Tibial artery (tissue), 4 donors: ENCODE results near the gene PEX14.

Experiments used
- DNase-seq, 2 donors: peaks; one replicate each; pipeline ENCODE4 v3.0.0-alpha.2; 2019
- H3K27ac ChIP-seq, 2 donors: fragments of 200-600 bp; sonication (generic) in 1 of 2; 1 replicate in 1 of 2; 2 replicates in 1 of 2; pipeline ENCODE4 v1.5.1; 2018 to 2019; ENCODE audit warnings: mild to moderate bottlenecking in 1 of 2
- H3K27me3 ChIP-seq, 2 donors: fragments of 200-600 bp; sonication (generic) in 1 of 2; one replicate each; pipeline versions ENCODE4 v1.5.1 to v1.6.0; 2016 to 2019
- H3K36me3 ChIP-seq, 3 donors: fragments of 200-600 bp; sonication (generic) in 2 of 3; one replicate each; pipeline ENCODE4 v1.5.1; 2016 to 2019; ENCODE audit warnings: mild to moderate bottlenecking in 2 of 3
- H3K4me1 ChIP-seq, 4 donors: fragments of 200-600 bp; sonication (generic) in 2 of 4; 1 replicate in 3 of 4; 2 replicates in 1 of 4; pipeline ENCODE4 v1.5.1; 2016 to 2019
- H3K4me3 ChIP-seq, 2 donors: fragments of 200-600 bp; sonication (generic) in 1 of 2; 1 replicate in 1 of 2; 2 replicates in 1 of 2; pipeline ENCODE4 v1.5.1; 2018 to 2019; ENCODE audit warnings: mild to moderate bottlenecking in 2 of 2
- H3K9me3 ChIP-seq, 3 donors: fragments of 200-600 bp; sonication (generic) in 1 of 3; one replicate each; pipeline ENCODE4 v1.5.1; 2016 to 2019
- intact Hi-C: fragments of 100-400 bp; cut with DNase I; formaldehyde crosslinking; loops from one replicate; pipeline ENCODE4 v1.15.0; 2023; ENCODE audit warnings: low total_unique reads
- TF ChIP-seq, protein P1 (sequence below), 2 experiments: fragments of 200-600 bp in 1 of 2; fragments of 450-650 bp in 1 of 2; IDR thresholded peaks; one replicate each; pipeline ENCODE4 v1.5.1; 2017 to 2019; ENCODE audit warnings: antibody characterized with exemption in 2 of 2, mild to moderate bottlenecking in 1 of 2, moderate library complexity in 1 of 2

PEX14 gene

DNA sequence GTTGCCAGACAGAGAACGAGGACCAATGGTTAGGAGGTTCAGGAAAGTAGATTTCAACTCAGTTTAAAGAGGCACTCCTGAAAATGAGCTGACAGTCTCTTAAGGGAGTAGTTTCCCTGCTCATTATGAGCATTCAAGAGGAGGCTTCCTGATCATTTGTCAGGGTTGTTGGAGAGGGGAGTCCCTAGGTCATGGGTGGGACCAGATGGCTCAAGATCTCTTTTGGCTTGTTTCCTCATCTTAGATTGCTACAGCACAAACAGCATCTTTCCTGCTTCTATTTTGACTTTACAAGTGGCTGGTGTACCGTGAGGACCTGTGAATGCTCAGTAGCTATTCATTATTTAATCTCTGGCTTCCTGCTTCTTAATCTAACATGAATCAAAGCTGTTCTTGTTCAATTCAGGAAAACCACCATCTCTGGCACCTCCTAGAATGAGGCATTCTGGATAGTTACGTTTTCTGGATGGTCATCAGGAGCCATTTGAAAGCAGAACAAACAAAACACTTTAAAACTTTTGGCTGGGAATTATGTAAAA, 47.6 kb downstream of the PEX14 start:
- TF ChIP-seq, protein P1, sequence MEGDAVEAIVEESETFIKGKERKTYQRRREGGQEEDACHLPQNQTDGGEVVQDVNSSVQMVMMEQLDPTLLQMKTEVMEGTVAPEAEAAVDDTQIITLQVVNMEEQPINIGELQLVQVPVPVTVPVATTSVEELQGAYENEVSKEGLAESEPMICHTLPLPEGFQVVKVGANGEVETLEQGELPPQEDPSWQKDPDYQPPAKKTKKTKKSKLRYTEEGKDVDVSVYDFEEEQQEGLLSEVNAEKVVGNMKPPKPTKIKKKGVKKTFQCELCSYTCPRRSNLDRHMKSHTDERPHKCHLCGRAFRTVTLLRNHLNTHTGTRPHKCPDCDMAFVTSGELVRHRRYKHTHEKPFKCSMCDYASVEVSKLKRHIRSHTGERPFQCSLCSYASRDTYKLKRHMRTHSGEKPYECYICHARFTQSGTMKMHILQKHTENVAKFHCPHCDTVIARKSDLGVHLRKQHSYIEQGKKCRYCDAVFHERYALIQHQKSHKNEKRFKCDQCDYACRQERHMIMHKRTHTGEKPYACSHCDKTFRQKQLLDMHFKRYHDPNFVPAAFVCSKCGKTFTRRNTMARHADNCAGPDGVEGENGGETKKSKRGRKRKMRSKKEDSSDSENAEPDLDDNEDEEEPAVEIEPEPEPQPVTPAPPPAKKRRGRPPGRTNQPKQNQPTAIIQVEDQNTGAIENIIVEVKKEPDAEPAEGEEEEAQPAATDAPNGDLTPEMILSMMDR (IDR thresholded peaks at IDR 0.05): no peak
- intact Hi-C loops: no loop called here
- Histone ChIP-seq H3K27ac (no peak overlapping the region), H3K27me3 (no peaks in the 10 kb centered on the region), H3K4me1 (peaks cover 0 to 6% (median 2%) of the 10 kb centered on the region in 4 donors), H3K9me3 (no peaks in the 10 kb centered on the region), H3K4me3 (no peak overlapping the region), H3K36me3 (no peaks in the 10 kb centered on the region)
- no peak for DNase-seq

DNA sequence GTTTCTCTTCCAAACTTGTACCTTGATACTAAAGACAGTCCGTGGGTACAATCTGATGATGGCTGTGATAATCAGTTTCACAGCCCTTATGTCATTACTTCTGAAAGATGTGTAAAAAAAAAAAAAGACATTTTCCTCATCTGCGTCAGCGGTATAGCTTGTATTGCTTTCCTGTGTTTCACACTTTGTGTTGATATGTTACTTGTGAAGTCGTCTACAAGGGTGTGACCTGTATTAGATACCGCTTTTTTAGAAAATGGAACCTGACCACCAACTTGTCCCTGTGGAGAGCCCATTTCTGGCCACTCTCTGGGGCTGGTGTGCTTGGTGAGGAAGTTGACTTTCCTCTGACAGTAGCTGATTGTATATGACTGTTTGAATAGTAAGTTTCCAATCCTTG, 50.5 kb downstream of the PEX14 start:
- intact Hi-C loops: no loop called here
- H3K4me3 ChIP-seq: no peak overlapping the region
- no peaks in the 10 kb centered on the region for H3K27me3 ChIP-seq
- H3K9me3 ChIP-seq: no peaks in the 10 kb centered on the region
- H3K4me1 ChIP-seq: peaks cover 0 to 31% (median 15%) of the 10 kb centered on the region in 4 donors
- no peak overlapping the region for H3K27ac ChIP-seq
- TF ChIP-seq, protein P1 (IDR thresholded peaks at IDR 0.05): no peak
- no peaks in the 10 kb centered on the region for H3K36me3 ChIP-seq
- DNase-seq: no peak

DNA sequence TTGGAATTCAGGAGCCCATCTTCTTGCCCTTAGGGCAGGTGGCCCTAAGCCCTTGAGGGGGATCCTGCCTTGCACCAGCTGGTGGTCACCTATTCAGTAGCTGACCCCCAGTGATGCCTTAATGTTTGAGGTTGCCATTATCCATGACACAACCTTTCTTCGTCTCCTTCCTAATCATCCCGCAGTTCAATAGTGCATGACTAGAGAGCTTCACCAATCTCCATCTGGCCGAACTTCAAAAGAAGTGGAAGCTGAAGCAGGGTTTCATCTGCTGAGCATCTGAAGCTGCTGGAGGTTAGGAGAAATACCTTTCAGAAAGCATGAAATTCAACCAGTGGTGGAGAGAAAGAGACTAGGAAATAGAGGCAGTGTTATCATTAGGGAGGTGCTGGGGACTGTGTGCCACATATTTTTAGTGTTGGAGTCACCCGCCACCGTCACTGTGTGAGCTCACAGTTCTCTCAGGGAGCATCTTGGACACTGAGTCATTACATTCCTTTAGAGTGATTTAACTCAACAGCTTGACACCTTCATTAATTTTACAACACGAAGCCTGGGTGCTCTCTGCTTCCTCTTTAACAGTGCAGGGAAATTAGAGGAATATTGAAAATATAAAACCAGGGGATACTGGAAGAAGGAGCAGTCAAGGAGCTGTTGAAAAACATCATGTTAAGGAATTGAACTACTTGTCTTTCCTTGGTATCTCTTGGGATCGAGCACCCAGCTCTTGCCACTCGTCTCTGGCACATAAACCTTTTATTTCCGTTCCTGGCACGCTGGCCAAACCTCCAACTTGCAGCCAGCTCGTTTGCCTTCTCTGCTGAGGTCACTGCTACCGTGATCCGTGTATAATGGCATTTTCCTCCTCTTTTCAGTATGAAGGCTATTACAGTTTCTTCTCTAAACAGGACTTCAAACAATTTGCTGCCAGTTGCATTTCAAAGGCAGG, 53.6 kb downstream of the PEX14 start:
- Histone ChIP-seq H3K36me3 (no peaks in the 10 kb centered on the region), H3K4me3 (peak overlapping the region in 1 of 2 donors; percentile 14), H3K27ac (peak overlapping the region; percentile 26 to 45), H3K9me3 (no peaks in the 10 kb centered on the region), H3K27me3 (no peaks in the 10 kb centered on the region), H3K4me1 (peaks cover 0 to 31% (median 15%) of the 10 kb centered on the region in 4 donors)
- no peak for DNase-seq
- intact Hi-C loops: no loop called here
- TF ChIP-seq, protein P1 (IDR thresholded peaks at IDR 0.05): no peak

DNA sequence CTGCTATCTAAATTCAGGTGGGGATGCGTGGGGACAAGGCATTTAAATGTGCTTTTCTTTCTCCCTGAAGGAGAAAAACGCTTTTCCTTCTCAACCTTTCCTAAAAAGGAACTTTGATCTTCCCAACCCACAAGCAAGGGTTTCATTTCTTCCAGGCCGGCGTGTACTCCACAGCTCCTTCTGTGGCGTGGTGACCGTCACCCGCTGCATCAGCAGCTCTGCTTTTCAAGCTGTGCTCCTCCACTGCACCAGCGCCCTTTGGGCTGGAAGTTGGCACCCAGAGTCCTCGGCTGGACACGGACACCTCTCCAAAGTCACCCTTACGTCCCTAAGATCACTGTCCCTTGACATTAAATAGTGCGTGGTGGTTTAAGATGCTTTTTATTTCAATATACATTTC, 54.3 kb downstream of the PEX14 start:
- H3K36me3 ChIP-seq: no peaks in the 10 kb centered on the region
- intact Hi-C loops: no loop called here
- H3K4me3 ChIP-seq: no peak overlapping the region
- TF ChIP-seq, protein P1 (IDR thresholded peaks at IDR 0.05): no peak
- peak overlapping the region in 1 of 2 donors; percentile 22 for H3K27ac ChIP-seq
- no peak for DNase-seq
- H3K4me1 ChIP-seq: peaks cover 0 to 31% (median 15%) of the 10 kb centered on the region in 4 donors
- H3K9me3 ChIP-seq: no peaks in the 10 kb centered on the region
- no peaks in the 10 kb centered on the region for H3K27me3 ChIP-seq

DNA sequence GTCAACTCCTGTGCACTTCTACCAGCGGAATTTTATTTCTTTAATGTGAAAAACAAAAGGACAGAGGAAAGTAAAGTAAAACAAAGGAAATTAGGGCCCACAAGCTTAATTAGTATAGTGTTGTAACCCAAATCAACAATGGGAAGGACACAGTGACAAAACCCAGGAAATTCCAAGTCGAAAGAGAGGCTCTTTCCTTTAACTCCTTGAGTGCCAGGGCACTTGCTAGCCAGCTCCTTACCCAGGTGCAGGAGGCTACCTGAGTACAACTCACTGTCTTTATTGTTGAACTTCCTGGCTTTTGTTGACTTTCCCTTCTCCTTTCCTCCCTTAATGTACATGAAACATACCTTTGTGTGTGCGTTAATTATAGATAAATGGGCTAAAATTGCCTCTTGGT, 55.0 kb downstream of the PEX14 start:
- H3K4me1 ChIP-seq: peaks cover 0 to 31% (median 15%) of the 10 kb centered on the region in 4 donors
- intact Hi-C loops: no loop called here
- no peak for DNase-seq
- H3K27ac ChIP-seq: no peak overlapping the region
- H3K27me3 ChIP-seq: no peaks in the 10 kb centered on the region
- TF ChIP-seq, protein P1 (IDR thresholded peaks at IDR 0.05): no peak
- H3K9me3 ChIP-seq: no peaks in the 10 kb centered on the region
- H3K4me3 ChIP-seq: no peak overlapping the region
- H3K36me3 ChIP-seq: no peaks in the 10 kb centered on the region
